Prostate gland (tissue), 2 donors: ENCODE results near the gene ARHGEF17.

ENCODE experiments used
- CTCF ChIP-seq, 4 experiments: fragments of 200-600 bp in 2 of 4; fragments of 450-650 bp in 2 of 4; sonication (generic) in 2 of 4; IDR thresholded peaks; 1 replicate in 3 of 4; 2 replicates in 1 of 4; pipeline ENCODE4 v1.5.1; 2016 to 2019; ENCODE audit warnings: antibody characterized with exemption in 4 of 4, mild to moderate bottlenecking in 2 of 4, moderate library complexity in 2 of 4
- POLR2A ChIP-seq: fragments of 450-650 bp; IDR thresholded peaks from one replicate; pipeline ENCODE4 v1.6.1; 2016; ENCODE audit warnings: antibody characterized with exemption, mild to moderate bottlenecking
- POLR2AphosphoS5 ChIP-seq: sonication (generic); formaldehyde crosslinking; IDR thresholded peaks from one replicate; pipeline ENCODE4 v1.6.1; 2017; ENCODE audit warnings: antibody characterized with exemption

GRCh38 chr11:73405146-73405510 lies 97.1 kb downstream of the ARHGEF17 start:
- TF ChIP-seq CTCF (IDR thresholded peaks at IDR 0.05), result no peak
- no peak for TF ChIP-seq POLR2AphosphoS5
- no peak for TF ChIP-seq POLR2A
